Measurements from ENCODE around the gene CTH. TPM values are rescaled to one million over a fixed set of nuclear protein-coding genes. Genes with fewer than 3 reads are reported as not detected.
A peak's percentile ranks its signal among the peaks of the same experiment; 100 is the strongest.

CTH gene
- total RNA-seq, 2 experiments from 2014 or later, result 9.1 to 13.1 TPM

- H3K9me3 Mint-ChIP-seq (ENCODE audit: low read depth), result no peaks in the 10 kb centered on the region
- DNase-seq (no peak), ATAC-seq (no peak)
- peaks cover 25% of the 10 kb centered on the region for H3K36me3 Mint-ChIP-seq
- H3K27me3 Mint-ChIP-seq, result no peaks in the 10 kb centered on the region
- CTCF ChIA-PET, result no interaction called here
- H3K4me1 Mint-ChIP-seq, result peaks cover 10% of the 10 kb centered on the region
- peak overlapping the region; percentile 27 for H3K27ac Mint-ChIP-seq
- no peak overlapping the region for H3K4me3 Mint-ChIP-seq
These were observed 15.4 kb downstream of the CTH start for GRCh38 chr1:70426154-70427131.

- Mint-ChIP-seq H3K4me1 (peaks cover 10% of the 10 kb centered on the region), H3K4me3 (no peak overlapping the region), H3K27ac (no peak overlapping the region), H3K36me3 (peaks cover 32% of the 10 kb centered on the region), H3K9me3 (ENCODE audit: low read depth) (no peaks in the 10 kb centered on the region), H3K27me3 (no peaks in the 10 kb centered on the region)
- CTCF ChIA-PET, result no interaction called here
- no peak for DNase-seq
- no peak for ATAC-seq
These were observed 16.9 kb downstream of the CTH start for GRCh38 chr1:70427976-70428375.

- no peak overlapping the region for H3K4me3 Mint-ChIP-seq
- H3K27me3 Mint-ChIP-seq, result no peaks in the 10 kb centered on the region
- no peak overlapping the region for H3K27ac Mint-ChIP-seq
- no peaks in the 10 kb centered on the region for H3K9me3 Mint-ChIP-seq (ENCODE audit: low read depth)
- DNase-seq (no peak), ATAC-seq (no peak)
- peaks cover 10% of the 10 kb centered on the region for H3K4me1 Mint-ChIP-seq
- CTCF ChIA-PET, result no interaction called here
- H3K36me3 Mint-ChIP-seq, result peaks cover 32% of the 10 kb centered on the region
These were observed 18.2 kb downstream of the CTH start for GRCh38 chr1:70429219-70429618.

GRCh38 chr1:70429757-70430156 lies 18.7 kb downstream of the CTH start:
- no peaks in the 10 kb centered on the region for H3K27me3 Mint-ChIP-seq
- no peak overlapping the region for H3K4me3 Mint-ChIP-seq
- no peaks in the 10 kb centered on the region for H3K9me3 Mint-ChIP-seq (ENCODE audit: low read depth)
- peaks cover 32% of the 10 kb centered on the region for H3K36me3 Mint-ChIP-seq
- ATAC-seq, result no peak
- no peak for DNase-seq
- no peak overlapping the region for H3K27ac Mint-ChIP-seq
- H3K4me1 Mint-ChIP-seq, result peaks cover 10% of the 10 kb centered on the region
- CTCF ChIA-PET, result no interaction called here

GRCh38 chr1:70431317-70431716 lies 20.2 kb downstream of the CTH start:
- peaks cover 28% of the 10 kb centered on the region for H3K36me3 Mint-ChIP-seq
- H3K4me3 Mint-ChIP-seq, result no peak overlapping the region
- no peak overlapping the region for H3K27ac Mint-ChIP-seq
- peaks cover under 1% of the 10 kb centered on the region for H3K4me1 Mint-ChIP-seq
- H3K9me3 Mint-ChIP-seq (ENCODE audit: low read depth), result no peaks in the 10 kb centered on the region
- ATAC-seq (no peak), DNase-seq (no peak)
- CTCF ChIA-PET, result interaction anchor here (1.0 kb wide), 1 partner anchor 20 kb away, joined by 4 read pairs; the partner anchor contains the start of gene CTH
- H3K27me3 Mint-ChIP-seq, result no peaks in the 10 kb centered on the region

GRCh38 chr1:70431874-70432273 lies 20.8 kb downstream of the CTH start:
- Mint-ChIP-seq H3K36me3 (peaks cover 27% of the 10 kb centered on the region), H3K9me3 (ENCODE audit: low read depth) (no peaks in the 10 kb centered on the region), H3K4me1 (no peaks in the 10 kb centered on the region), H3K27me3 (no peaks in the 10 kb centered on the region), H3K4me3 (no peak overlapping the region), H3K27ac (no peak overlapping the region)
- ATAC-seq (no peak), DNase-seq (no peak)
- CTCF ChIA-PET, result interaction anchor here (1.0 kb wide), 1 partner anchor 21 kb away, joined by 4 read pairs; the partner anchor contains the start of gene CTH

- ATAC-seq (no peak), DNase-seq (no peak)
- Mint-ChIP-seq H3K36me3 (peaks cover 20% of the 10 kb centered on the region), H3K4me1 (peaks cover 7% of the 10 kb centered on the region), H3K27ac (no peak overlapping the region), H3K4me3 (no peak overlapping the region), H3K9me3 (ENCODE audit: low read depth) (no peaks in the 10 kb centered on the region), H3K27me3 (no peaks in the 10 kb centered on the region)
- CTCF ChIA-PET, result interaction anchor here (1.1 to 1.3 kb wide), 2 partner anchors 80 to 301 kb away, joined by 3 to 4 read pairs; partner anchors contain the start of gene ANKRD13C
These were observed 23.3 kb downstream of the CTH start for GRCh38 chr1:70434253-70434859.

GRCh38 chr1:70436622-70437251 lies 25.7 kb downstream of the CTH start:
- peaks cover 20% of the 10 kb centered on the region for H3K36me3 Mint-ChIP-seq
- no peaks in the 10 kb centered on the region for H3K9me3 Mint-ChIP-seq (ENCODE audit: low read depth)
- DNase-seq, result no peak
- CTCF ChIA-PET, result no interaction called here
- no peaks in the 10 kb centered on the region for H3K27me3 Mint-ChIP-seq
- H3K4me1 Mint-ChIP-seq, result peaks cover 8% of the 10 kb centered on the region
- H3K4me3 Mint-ChIP-seq, result no peak overlapping the region
- ATAC-seq, result no peak
- H3K27ac Mint-ChIP-seq, result no peak overlapping the region

GRCh38 chr1:70438529-70438928 lies 27.5 kb downstream of the CTH start:
- peak; percentile 30 for ATAC-seq

GRCh38 chr1:70440642-70441391 lies 29.7 kb downstream of the CTH start:
- no peaks in the 10 kb centered on the region for H3K9me3 Mint-ChIP-seq (ENCODE audit: low read depth)
- DNase-seq, result no peak
- CTCF ChIA-PET, result no interaction called here
- H3K27me3 Mint-ChIP-seq, result no peaks in the 10 kb centered on the region
- H3K4me1 Mint-ChIP-seq, result peaks cover 8% of the 10 kb centered on the region
- H3K4me3 Mint-ChIP-seq, result no peak overlapping the region
- peaks cover 5% of the 10 kb centered on the region for H3K36me3 Mint-ChIP-seq
- no peak overlapping the region for H3K27ac Mint-ChIP-seq
- no peak for ATAC-seq

More at GRCh38 chr1:70438529-70438928, 27.5 kb downstream of the CTH start:
- DNase-seq, result no peak
- Mint-ChIP-seq H3K27me3 (no peaks in the 10 kb centered on the region), H3K9me3 (ENCODE audit: low read depth) (no peaks in the 10 kb centered on the region), H3K27ac (no peak overlapping the region), H3K4me1 (peaks cover 8% of the 10 kb centered on the region), H3K4me3 (no peak overlapping the region), H3K36me3 (peaks cover 9% of the 10 kb centered on the region)
- CTCF ChIA-PET, result no interaction called here

- Mint-ChIP-seq H3K36me3 (peaks cover 5% of the 10 kb centered on the region), H3K9me3 (ENCODE audit: low read depth) (no peaks in the 10 kb centered on the region), H3K4me3 (no peak overlapping the region), H3K4me1 (peaks cover 8% of the 10 kb centered on the region), H3K27ac (no peak overlapping the region), H3K27me3 (no peaks in the 10 kb centered on the region)
- DNase-seq (no peak), ATAC-seq (no peak)
- CTCF ChIA-PET, result no interaction called here
These were observed 30.4 kb downstream of the CTH start for GRCh38 chr1:70441392-70442035.

- Mint-ChIP-seq H3K4me1 (peaks cover 8% of the 10 kb centered on the region), H3K27ac (no peak overlapping the region), H3K4me3 (no peak overlapping the region), H3K9me3 (ENCODE audit: low read depth) (no peaks in the 10 kb centered on the region), H3K36me3 (peaks cover 5% of the 10 kb centered on the region), H3K27me3 (no peaks in the 10 kb centered on the region)
- ATAC-seq (no peak), DNase-seq (no peak)
- CTCF ChIA-PET, result no interaction called here
These were observed 31.4 kb downstream of the CTH start for GRCh38 chr1:70442490-70442889.

- Mint-ChIP-seq H3K4me1 (peaks cover 2% of the 10 kb centered on the region), H3K36me3 (peaks cover 3% of the 10 kb centered on the region), H3K27me3 (no peaks in the 10 kb centered on the region), H3K9me3 (ENCODE audit: low read depth) (no peaks in the 10 kb centered on the region), H3K27ac (no peak overlapping the region), H3K4me3 (no peak overlapping the region)
- CTCF ChIA-PET, result no interaction called here
- ATAC-seq, result no peak
- DNase-seq, result no peak
These were observed 32.7 kb downstream of the CTH start for GRCh38 chr1:70443739-70444138.

All from activated CD8-positive, alpha-beta memory T cell treated with anti-CD3 and anti-CD28 coated beads, Interleukin-2, amount 10 ng/mL, durations not matched to agents 7 days and 5 days (primary cell).